Ishikawa (cell line): ENCODE results near the gene ADAM15.

Experiments
- CEBPB ChIP-seq: IDR thresholded peaks from 2 replicates; pipeline ENCODE4 v1.6.1; 2012
- EP300 ChIP-seq: IDR thresholded peaks from 2 replicates; pipeline ENCODE4 v1.6.1; 2012; ENCODE audit warnings: borderline replicate concordance
- FOXM1 ChIP-seq: IDR thresholded peaks from 2 replicates; pipeline ENCODE4 v1.6.1; 2012; ENCODE audit warnings: low read depth, borderline replicate concordance
- RAD21 ChIP-seq: IDR thresholded peaks from 2 replicates; pipeline ENCODE4 v1.6.1; 2012; ENCODE audit warnings: low read depth
- TAF1 ChIP-seq: IDR thresholded peaks from 2 replicates; pipeline ENCODE4 v1.6.1; 2012; ENCODE audit warnings: low read depth, mild to moderate bottlenecking
- TEAD4 ChIP-seq: IDR thresholded peaks from 2 replicates; pipeline ENCODE4 v1.6.1; 2012
- ZBTB7A ChIP-seq: IDR thresholded peaks from 2 replicates; pipeline ENCODE4 v1.6.1; 2012; ENCODE audit warnings: low read depth
- TF ChIP-seq, protein P1 (sequence below): IDR thresholded peaks from 2 replicates; pipeline ENCODE4 v1.6.1; 2012

DNA sequence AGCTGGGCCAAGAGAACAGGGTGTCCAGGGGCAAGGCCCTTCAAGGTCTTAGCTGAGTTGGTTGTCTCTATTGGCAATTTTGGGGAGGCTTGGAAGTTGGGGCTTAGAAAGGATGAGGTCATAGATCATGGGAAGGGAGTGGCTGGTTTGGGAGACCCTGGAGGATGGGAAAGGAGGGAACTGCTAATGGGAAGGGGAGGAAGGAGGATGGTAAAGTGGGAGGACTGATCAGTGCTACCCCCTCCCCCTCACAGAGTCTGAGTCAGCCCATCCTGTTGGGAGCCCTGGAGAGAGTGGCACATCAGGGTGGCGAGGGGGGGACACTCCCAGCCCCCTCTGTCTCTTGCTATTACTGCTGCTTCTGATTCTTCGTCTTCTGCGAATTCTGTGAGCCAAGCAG lies 17.5 kb downstream of the ADAM15 start:
- no peak for TF ChIP-seq FOXM1
- no peak for TF ChIP-seq ZBTB7A
- no peak for TF ChIP-seq CEBPB
- TF ChIP-seq, protein P1, sequence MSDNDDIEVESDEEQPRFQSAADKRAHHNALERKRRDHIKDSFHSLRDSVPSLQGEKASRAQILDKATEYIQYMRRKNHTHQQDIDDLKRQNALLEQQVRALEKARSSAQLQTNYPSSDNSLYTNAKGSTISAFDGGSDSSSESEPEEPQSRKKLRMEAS: no peak
- no peak for TF ChIP-seq TEAD4
- TF ChIP-seq TAF1: no peak
- TF ChIP-seq EP300: no peak
- TF ChIP-seq RAD21: no peak
